ENCODE data around the gene GRPEL1. TPM values are rescaled to one million over a fixed set of nuclear protein-coding genes. Genes with fewer than 3 reads are reported as not detected.

Gene GRPEL1
- total and polyA plus RNA-seq, 8 donors: 7.7 to 15.6 (median 11.3) TPM

DNA sequence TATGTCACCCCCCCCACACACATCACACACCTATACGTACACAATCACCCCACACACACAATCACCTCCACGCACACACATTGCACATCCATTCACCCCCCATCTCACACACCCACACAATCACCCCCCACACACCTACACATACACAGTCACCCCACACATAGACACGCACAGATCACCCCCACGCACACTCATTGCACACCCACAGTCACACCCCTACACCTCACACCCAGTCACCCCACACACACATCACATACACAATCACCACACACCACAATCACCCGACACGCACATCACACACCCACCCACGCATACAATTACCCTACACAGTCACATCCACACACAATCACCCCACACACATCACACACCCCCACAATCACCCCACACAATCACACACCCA is 40.6 kb downstream of the GRPEL1 start:
- Histone ChIP-seq H3K9me3 (no peaks in the 10 kb centered on the region), H3K4me3 (no peak overlapping the region), H3K27ac (no peak overlapping the region), H3K4me1 (no peaks in the 10 kb centered on the region), H3K27me3 (no peaks in the 10 kb centered on the region), H3K36me3 (peaks cover 0 to 25% (median 6%) of the 10 kb centered on the region in 3 donors)
- intact Hi-C loops (cut with DNase I): no loop called here
- WGBS, 2 donors: 95 to 98% methylated on average over 7 of the region's 7 CpGs
- TF ChIP-seq, protein P1, sequence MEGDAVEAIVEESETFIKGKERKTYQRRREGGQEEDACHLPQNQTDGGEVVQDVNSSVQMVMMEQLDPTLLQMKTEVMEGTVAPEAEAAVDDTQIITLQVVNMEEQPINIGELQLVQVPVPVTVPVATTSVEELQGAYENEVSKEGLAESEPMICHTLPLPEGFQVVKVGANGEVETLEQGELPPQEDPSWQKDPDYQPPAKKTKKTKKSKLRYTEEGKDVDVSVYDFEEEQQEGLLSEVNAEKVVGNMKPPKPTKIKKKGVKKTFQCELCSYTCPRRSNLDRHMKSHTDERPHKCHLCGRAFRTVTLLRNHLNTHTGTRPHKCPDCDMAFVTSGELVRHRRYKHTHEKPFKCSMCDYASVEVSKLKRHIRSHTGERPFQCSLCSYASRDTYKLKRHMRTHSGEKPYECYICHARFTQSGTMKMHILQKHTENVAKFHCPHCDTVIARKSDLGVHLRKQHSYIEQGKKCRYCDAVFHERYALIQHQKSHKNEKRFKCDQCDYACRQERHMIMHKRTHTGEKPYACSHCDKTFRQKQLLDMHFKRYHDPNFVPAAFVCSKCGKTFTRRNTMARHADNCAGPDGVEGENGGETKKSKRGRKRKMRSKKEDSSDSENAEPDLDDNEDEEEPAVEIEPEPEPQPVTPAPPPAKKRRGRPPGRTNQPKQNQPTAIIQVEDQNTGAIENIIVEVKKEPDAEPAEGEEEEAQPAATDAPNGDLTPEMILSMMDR (IDR thresholded peaks at IDR 0.05): no peak
- DNase-seq (no peak), ATAC-seq (no peak), FAIRE-seq (no peak)

DNA sequence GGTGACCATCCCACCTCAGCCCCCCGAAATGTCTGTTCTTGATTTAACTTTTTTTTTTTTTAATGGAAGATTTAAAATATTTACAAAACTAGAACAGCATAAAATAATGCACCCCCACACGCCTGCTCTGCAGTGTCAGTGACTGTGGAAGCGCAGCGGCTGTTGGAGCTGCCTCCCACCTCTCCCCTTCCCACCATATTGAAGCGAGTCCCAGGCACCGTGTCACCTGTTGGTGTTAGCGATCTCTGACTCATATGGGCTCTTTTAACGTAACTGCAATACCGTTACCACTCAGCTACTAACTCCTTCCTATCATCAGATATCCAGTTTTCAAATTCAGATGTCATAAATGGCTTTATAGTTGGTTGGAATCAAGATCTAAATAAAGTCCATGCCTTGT is 41.8 kb downstream of the GRPEL1 start:
- WGBS, 2 donors: 91 to 94% methylated on average over 9 of the region's 9 CpGs
- TF ChIP-seq, protein P1 (IDR thresholded peaks at IDR 0.05): no peak
- no peak for ATAC-seq
- H3K9me3 ChIP-seq: no peaks in the 10 kb centered on the region
- no peak for DNase-seq
- peaks cover 0 to 26% (median 6%) of the 10 kb centered on the region in 3 donors for H3K36me3 ChIP-seq
- no peaks in the 10 kb centered on the region for H3K4me1 ChIP-seq
- FAIRE-seq: no peak
- H3K27me3 ChIP-seq: no peaks in the 10 kb centered on the region
- no peak overlapping the region for H3K4me3 ChIP-seq
- no peak overlapping the region for H3K27ac ChIP-seq
- intact Hi-C loops (cut with DNase I): no loop called here

DNA sequence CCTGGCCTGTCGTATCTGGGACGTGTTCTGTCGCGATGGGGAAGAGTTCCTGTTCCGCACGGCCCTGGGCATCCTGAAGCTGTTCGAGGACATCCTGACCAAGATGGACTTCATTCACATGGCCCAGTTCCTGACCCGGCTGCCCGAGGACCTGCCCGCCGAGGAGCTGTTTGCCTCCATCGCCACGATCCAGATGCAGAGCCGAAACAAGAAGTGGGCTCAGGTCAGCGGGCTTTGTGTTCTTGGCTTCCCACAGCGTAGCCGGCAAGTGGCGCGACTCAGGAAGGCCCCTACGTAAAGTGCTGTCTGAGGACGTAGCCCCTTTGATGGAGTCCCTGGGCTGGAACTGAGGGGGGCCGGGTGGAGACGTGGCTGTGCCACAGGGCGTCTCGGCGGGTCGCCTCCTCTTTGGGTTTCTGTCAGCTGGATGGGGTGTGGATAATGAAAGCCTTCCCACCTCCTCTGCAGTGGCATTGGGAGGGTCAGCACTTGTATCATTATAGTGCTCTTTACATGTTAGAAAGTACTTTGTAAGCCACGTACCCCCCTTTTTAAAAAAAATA is 42.7 kb downstream of the GRPEL1 start:
- DNase-seq (no peak), ATAC-seq (no peak), FAIRE-seq (no peak)
- TF ChIP-seq, protein P1 (IDR thresholded peaks at IDR 0.05): no peak
- 90 to 91% methylated on average over 28 of the region's 28 CpGs for WGBS, 2 donors
- no peak overlapping the region for H3K27ac ChIP-seq
- H3K4me1 ChIP-seq: no peaks in the 10 kb centered on the region
- intact Hi-C loops (cut with DNase I): no loop called here
- H3K9me3 ChIP-seq: no peaks in the 10 kb centered on the region
- no peaks in the 10 kb centered on the region for H3K27me3 ChIP-seq
- H3K4me3 ChIP-seq: no peak overlapping the region
- H3K36me3 ChIP-seq: peaks cover 0 to 18% (median 0%) of the 10 kb centered on the region in 3 donors

DNA sequence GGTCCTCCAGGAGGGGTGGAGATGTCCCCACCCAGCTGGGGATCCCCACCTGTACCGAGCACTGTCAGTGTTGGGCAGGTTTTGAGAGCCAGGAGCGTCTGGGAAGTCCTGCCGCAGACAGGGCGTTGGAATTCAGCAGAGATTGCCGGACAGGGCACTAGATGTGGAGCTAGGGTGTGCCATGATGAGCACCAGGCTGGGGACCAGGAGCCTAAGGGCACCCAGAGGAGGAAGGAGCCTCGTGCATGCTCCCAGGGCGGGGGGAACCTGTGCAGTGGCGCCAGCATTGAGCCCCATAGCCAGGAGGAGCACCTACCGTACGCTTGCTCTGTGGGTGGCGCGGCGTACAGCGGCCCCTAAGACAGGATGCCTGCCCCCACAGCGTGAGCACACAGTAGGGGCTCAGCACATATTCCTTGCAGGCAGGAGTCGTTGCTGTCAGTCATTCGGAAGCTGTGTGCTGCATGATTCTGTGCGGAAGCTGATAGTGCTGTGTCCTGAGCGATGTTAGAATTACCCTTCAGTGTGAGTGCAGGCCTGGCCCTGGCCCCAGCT is 43.5 kb downstream of the GRPEL1 start:
- TF ChIP-seq, protein P1 (IDR thresholded peaks at IDR 0.05): no peak
- Histone ChIP-seq H3K36me3 (peaks cover 0 to 14% (median 0%) of the 10 kb centered on the region in 3 donors), H3K27ac (no peak overlapping the region), H3K4me1 (no peaks in the 10 kb centered on the region), H3K9me3 (no peaks in the 10 kb centered on the region), H3K27me3 (no peaks in the 10 kb centered on the region), H3K4me3 (no peak overlapping the region)
- intact Hi-C loops (cut with DNase I): no loop called here
- ATAC-seq (no peak), DNase-seq (no peak), FAIRE-seq (no peak)
- 92 to 94% methylated on average over 19 of the region's 19 CpGs for WGBS, 2 donors

DNA sequence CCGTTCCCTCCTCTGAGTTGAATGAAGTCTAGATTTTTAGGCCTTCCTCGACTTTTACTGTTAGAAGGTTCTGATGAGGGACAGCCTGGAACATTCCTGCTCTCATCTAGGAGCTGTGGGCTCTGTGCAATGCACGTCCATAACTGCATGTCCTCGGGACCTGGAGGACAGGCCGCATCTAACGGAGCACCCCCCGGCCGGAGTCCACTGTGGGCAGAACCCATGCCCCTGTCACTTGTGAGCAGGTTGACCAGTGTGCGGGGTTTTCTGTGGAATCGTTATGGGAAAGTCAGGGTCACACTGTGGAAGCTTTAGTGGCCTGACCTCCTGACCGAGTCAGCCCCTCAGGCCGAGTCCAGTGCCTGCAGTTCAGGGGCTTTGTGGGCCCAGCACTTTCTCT is 44.0 kb downstream of the GRPEL1 start:
- Histone ChIP-seq H3K4me3 (no peak overlapping the region), H3K9me3 (no peaks in the 10 kb centered on the region), H3K27ac (no peak overlapping the region), H3K27me3 (no peaks in the 10 kb centered on the region), H3K36me3 (peaks cover 0 to 14% (median 0%) of the 10 kb centered on the region in 3 donors), H3K4me1 (no peaks in the 10 kb centered on the region)
- intact Hi-C loops (cut with DNase I): no loop called here
- ATAC-seq: no peak
- 89 to 91% methylated on average over 12 of the region's 12 CpGs for WGBS, 2 donors
- no peak for DNase-seq
- TF ChIP-seq, protein P1 (IDR thresholded peaks at IDR 0.05): no peak
- FAIRE-seq: no peak
